Suppressor macrophage treated with lipopolysaccharide for 1 hour (primary cell): Measurements from ENCODE around the gene C19orf53.
"Not testable (repeated sequence)": the region's sequence is repeated elsewhere in the genome, so short reads cannot be mapped to it uniquely, and the experiment has no call there.

Experiments
- DNase-seq, 3 donors: peaks; one replicate each; pipeline ENCODE4 v3.0.0-alpha.2; 2020 to 2022

Gene C19orf53

GRCh38 chr19:13764101-13764807, 10.0 kb upstream of the C19orf53 start, which contains the start of gene MRI1:
TSS of gene MRI1 (plus strand) at chr19:13764522. CDS start at chr19:13764589, 67 bp downstream.
- peak; percentile 54 to 87 (median 68) for DNase-seq

- peak; percentile 42 to 69 (median 55) for DNase-seq
Measured at GRCh38 chr19:13764821-13765394, 9.3 kb upstream of the C19orf53 start.

- no peak for DNase-seq
Measured at GRCh38 chr19:13765395-13766094, 8.7 kb upstream of the C19orf53 start.

- no peak for DNase-seq
Measured at GRCh38 chr19:13766095-13766481, 8.2 kb upstream of the C19orf53 start.

DNA sequence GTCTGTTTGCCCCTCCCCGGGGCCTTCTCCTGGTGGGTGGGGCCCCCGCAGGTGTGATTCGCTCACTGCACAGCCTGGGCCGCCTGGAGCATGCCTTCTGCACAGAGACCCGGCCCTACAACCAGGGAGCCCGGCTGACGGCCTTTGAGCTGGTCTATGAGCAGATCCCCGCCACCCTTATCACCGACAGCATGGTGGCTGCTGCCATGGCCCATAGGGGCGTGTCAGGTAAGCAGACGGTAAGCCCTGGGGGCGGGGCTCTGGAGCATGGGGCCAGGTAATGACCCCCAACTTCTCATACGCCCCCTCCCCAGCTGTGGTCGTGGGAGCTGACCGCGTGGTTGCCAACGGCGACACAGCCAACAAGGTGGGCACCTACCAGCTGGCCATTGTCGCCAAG, 5.7 kb upstream of the C19orf53 start:
- DNase-seq = no peak

DNA sequence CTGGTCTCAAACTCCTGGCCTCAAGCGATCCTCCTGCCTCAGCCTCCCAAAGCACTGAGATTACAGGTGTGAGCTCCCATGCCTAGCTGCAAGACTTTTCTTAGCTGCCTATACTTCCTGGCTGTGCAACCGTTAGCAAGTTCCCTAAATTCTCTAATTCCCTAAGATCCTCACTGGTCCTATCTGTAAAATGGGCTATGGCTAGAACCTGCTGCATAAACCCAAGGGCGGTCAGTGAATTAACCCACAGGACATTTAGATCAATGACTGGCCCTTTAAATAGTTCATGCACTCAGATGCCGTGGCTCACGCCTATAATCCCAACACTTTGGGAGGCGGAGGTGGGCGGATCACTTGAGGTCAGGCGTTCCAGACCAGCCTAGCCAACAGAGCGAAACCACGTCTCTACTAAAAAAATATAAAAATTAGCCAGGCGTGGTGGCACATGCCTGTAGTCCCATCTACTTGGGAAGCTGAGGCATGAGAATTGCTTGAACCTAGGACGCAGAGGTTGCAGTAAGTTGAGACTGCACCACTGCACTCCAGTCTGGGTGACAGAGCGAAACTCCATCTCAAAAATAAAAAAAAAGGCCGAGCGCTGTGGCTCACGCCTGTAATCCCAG, 4.1 kb upstream of the C19orf53 start:
- no peak for DNase-seq

DNA sequence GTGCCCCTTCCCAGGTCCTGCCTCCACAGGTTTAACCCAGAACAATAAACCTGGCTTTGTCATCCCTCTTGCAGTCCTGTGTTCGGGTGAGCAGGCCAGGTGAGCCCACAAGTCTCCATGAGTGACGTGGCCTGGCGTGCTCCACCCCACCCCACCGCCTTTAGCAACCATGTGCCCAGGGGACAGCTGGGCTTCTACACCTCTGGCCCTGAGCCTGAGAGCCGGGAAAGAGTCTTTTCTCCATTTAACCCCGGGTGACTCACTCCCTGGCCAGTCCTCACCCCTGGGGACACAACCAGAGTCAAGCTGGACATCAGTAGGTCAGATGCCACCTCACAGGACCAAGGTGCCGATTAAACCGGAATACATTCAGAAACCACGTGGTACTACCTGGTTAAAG, 4.1 kb downstream of the C19orf53 start:
- DNase-seq = no peak

- no peak for DNase-seq
Measured at GRCh38 chr19:13778847-13779246, 4.6 kb downstream of the C19orf53 start.

DNA sequence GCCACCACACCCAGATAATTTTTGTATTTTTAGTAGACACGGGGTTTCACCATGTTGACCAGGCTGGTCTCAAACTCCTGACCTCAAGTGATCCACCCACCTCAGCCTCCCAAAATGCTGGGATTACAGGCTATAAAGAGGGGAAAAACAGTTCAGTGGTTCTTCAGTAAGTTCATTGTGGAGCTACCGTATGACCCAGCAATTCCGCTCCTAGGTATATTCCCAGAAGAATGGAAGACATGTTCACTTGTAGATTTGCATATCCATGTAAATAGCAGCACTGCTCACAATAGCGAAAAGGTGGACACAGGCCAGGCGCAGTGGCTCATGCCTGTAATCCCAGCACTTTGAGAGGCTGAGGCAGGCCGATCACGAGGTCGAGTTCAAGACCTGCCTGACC, 5.5 kb downstream of the C19orf53 start:
- not testable (repeated sequence) for DNase-seq

DNA sequence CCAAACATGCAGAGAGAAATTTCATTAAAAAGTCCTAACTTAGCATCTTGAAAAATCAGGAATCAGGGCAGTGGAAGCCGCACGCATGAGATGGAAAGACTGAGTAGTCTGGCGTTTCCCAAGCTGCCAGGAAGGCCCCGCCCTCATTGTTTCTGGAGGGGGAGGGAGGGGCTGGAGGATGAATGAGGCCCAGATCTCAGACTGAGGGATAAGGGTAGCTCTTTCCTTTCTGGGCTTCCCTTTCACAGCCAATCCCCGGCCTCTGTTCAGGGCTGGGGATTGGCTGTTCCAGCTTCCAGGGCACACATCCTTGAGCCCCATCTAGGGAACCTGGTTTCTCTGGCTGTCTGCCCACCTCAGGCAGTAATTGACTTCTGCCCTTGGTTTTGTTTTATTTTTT, 7.3 kb downstream of the C19orf53 start:
- peak; percentile 64 to 82 (median 78) for DNase-seq

DNA sequence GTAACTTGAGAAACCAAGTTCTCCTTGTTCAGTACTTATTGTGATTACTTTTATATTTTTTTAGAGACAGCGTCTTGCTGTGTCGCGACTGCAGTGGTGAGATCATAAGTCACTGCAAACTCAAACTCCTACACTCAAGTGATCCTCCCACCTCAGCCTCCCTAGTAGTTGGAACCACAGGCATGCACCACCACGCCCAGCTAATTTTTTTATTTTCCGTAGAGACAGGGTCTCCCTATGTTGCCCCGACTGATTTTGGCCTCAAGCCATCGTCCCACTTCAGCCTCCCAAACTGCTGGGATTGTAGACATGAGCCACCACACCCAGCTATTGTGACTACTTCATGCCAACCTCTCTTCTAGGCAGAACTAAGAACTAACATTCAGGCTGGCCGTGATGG, 8.3 kb downstream of the C19orf53 start:
- DNase-seq = no peak

DNA sequence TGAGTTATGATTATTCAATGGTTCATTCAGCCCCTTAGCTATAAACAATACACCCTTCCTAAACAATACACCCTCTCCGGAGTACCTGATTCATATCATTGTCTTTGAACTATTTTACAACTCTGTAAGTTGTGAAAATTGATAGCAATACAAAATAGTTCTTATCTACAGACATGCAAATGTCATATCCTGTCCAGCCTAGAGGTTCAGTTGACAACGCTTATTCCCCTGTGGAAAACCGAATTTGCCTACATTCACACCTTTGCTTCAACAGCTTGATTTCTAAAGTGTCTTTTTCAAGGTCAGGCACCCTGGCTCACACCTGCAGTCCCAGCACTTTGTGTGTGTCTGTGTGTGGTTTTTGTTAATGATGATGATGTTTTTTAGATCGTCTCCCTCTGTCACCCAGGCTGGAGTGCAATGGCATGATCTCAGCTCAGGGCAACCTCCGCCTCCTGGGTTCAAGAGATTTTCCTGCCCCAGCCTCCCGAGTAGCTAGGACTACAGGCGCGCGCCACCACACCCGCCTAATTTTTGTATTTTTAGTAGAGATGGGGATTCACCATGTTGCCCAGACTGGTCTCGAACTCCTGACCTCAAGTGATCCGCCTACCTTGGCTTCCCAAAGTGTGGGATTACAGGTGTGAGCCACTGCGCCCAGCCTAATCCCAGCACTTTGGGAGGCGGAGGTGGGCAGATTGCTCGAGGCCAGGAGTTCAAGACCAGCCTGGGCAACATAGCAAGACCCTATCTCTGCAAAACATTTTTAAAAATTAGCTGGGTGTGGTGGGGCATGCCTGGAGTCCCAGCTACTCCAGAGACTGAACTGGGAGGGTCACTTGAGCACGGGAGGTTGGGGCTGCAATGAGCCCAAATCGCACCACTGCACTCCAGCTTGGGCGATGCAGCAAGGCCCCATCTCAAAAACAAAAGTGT, 9.6 kb downstream of the C19orf53 start:
- DNase-seq = no peak

DNA sequence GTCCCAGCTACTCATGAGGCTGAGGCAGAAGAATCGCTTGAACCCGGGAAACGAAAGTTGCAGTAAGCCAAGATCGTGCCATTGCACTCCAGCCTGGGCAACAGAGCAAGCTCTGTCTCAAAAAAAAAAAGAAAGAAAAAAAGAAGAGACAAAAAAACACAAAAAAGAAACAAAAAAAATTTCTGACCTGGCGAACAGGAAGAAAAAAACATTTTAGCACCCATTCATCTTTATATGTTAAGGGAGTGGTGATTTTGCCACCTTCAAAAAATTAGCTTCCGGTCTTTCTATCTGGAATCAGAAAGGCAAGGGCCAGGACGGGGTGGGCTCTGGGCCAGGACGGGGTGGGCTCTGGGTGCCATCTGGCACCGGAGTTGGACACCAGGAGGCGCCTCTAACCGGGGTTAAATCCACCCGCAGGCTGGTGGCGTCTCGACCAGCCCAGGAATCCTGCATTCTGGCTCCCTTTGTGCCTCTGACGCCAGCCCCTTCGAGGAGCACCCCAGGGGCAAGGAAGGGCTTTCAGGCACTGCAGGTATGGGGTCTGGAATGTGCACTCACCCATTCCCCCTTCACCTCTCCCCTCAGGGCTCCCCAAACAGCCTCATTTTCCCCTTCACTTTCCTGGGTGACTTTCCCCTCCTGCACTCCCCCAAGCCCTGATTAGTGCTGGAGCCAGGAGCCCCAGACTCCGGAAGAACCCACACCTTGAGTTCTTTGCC, 10.6 kb downstream of the C19orf53 start:
- DNase-seq = peak; percentile 71 to 86 (median 78)

GRCh38 chr19:13788991-13789390, 14.7 kb downstream of the C19orf53 start:
- peak in 2 of 3 donors; percentile 37 to 39 for DNase-seq

- peak in 2 of 3 donors; percentile 45 to 47 for DNase-seq
Measured at GRCh38 chr19:13790354-13790753, 16.1 kb downstream of the C19orf53 start.

DNA sequence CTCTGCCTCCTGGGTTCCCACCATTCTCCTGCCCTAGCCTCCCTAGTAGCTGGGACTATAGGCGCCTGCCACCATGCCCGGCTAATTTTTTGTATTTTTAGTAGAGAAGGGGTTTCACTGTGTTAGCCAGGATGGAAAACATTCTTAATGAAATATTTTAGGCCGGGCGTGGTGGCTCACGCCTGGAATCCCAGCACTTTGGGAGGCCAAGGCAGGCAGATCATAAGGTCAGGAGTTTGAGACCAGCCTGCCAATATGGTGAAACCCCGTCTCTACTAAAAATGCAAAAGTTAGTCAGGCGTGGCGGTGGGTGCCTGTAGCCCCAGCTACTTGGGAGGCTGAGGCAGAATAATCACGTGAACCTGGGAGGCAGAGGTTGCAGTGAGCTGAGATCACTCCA, 19.1 kb downstream of the C19orf53 start:
- not testable (repeated sequence) for DNase-seq

DNA sequence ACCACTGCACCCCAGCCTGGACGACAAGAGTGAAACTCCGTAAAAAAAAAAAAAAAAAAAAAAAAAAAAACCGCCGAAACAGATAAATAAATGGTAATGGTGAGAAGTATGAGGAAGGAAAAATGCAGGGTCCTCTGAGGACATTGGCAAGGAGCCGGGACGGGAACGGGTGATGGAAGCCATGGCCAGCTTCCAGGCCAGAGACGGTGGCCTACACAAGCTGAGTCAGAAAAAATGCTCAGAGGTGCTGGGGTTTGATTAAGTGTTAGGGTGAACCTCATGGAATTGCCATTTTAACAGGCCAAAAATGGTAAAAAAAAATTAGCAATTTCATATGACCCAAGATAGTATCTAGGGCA, 20.1 kb downstream of the C19orf53 start:
- DNase-seq = peak; percentile 39 to 57 (median 48)

DNA sequence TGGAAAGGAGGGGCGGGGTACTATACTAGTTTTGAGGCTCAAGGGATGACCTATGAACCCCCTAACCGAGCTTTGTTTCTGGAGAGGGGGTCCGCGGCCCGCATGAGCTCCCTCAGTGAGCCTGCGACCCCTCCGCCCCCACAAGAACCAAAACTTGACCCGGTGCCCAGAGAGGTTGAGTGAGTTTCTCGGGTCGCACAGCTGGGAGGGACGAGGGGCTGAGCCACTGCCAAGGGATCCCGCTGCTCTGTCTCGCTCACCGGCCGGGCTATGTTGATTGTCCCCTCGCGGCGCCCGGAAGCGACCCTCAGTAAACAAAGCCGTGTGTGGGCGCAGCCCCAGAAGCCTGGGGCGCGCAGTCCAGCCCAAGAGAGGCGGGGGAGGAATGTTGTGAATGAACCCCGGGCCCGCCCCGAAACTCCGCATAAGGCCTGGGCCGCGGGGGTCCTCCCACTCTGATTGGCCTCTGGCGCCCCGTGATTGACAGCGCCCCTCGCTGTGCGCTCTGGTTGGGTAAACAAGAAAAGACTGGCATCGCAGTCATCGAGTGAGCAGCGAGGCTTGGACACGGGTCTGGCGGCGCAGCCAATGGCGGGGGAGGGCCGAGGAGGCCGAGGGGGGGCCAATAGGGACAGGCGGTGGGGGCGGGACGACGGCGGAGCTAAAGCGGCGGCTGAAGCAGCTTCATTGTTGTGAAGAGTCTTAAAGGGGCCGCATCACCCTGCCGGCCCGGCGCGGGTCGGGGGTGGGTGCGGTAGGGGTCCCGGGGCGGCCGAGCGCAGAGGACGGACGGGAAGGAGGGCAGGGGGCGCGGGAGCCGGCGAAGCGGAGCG, 20.7 kb downstream of the C19orf53 start, which contains the start of gene ZSWIM4:
Gene ZSWIM4 (plus strand): TSS at position 687 of the 833 bp plus-strand sequence. CDS start 206 bp downstream, outside the sequence.
- DNase-seq = peak; percentile 99

DNA sequence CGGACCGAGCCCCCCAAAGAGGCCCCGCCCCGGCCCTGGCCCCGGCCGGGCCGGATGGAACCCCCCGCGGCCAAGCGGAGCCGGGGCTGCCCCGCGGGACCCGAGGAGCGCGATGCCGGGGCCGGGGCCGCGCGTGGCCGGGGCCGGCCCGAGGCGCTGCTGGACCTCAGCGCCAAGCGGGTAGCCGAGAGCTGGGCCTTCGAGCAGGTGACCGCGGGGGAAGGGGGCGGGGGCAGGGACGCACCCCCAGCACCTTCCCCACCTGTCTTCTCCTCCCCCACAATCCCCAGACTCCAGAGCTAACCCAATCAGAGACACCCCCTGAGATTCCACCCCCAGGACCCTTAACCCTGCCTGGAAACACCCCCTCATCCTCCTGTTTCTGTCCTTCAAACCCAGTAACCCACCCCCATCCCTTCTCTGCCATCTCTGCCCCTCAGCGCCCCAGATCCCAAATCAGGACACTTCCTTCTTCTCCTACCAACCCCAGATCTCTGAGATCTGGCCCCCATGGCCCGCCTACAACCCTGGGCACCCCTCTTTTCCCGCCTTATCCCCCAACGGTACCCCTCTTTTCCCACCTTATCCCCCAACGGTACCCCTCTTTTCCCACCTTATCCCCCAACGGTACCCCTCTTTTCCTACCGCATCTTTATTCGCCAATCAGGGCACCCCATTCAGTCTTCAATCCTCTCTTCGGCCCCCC, 21.5 kb downstream of the C19orf53 start:
- DNase-seq = peak in 1 of 3 donors; percentile 34
